Measurements from ENCODE around the gene LTBP1. TPM values are rescaled to one million over a fixed set of nuclear protein-coding genes. Genes with fewer than 3 reads are reported as not detected.

The LTBP1 gene
- total RNA-seq, 1 donor from 2014 or later: 36.0 TPM

- no peak overlapping the region for H3K4me3 ChIP-seq
- DNase-seq: no peak
- no peaks in the 10 kb centered on the region for H3K27me3 ChIP-seq
- no peaks in the 10 kb centered on the region for H3K9me3 ChIP-seq
- no peak overlapping the region for H3K27ac ChIP-seq
- TF ChIP-seq, protein P1, sequence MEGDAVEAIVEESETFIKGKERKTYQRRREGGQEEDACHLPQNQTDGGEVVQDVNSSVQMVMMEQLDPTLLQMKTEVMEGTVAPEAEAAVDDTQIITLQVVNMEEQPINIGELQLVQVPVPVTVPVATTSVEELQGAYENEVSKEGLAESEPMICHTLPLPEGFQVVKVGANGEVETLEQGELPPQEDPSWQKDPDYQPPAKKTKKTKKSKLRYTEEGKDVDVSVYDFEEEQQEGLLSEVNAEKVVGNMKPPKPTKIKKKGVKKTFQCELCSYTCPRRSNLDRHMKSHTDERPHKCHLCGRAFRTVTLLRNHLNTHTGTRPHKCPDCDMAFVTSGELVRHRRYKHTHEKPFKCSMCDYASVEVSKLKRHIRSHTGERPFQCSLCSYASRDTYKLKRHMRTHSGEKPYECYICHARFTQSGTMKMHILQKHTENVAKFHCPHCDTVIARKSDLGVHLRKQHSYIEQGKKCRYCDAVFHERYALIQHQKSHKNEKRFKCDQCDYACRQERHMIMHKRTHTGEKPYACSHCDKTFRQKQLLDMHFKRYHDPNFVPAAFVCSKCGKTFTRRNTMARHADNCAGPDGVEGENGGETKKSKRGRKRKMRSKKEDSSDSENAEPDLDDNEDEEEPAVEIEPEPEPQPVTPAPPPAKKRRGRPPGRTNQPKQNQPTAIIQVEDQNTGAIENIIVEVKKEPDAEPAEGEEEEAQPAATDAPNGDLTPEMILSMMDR (IDR thresholded peaks at IDR 0.05): no peak
- no peak for ATAC-seq
- H3K4me1 ChIP-seq: no peaks in the 10 kb centered on the region
- H3K36me3 ChIP-seq: no peaks in the 10 kb centered on the region
- intact Hi-C loops (cut with DNase I): no loop called here
These were observed 268.1 kb downstream of the LTBP1 start for GRCh38 chr2:33214857-33215256.

DNA sequence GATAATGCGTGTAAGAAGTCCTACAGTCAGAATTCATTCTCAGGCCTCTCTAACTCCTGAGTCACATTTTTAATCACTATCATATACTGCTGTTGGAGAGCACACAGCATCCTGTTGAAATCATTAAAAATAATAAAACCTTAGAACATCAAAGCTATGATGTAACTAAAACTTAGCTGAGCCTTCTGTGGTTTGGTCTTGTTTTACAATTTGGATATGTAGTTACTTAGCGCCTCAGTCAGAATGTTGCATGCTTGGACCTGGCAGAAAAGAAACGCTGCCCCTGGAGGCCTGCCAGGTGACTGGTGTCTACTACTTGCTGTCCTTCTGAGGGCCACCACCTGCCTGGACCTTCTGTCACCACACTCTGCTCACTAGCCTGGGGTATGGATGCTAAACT, 268.5 kb downstream of the LTBP1 start:
- Histone ChIP-seq H3K9me3 (no peaks in the 10 kb centered on the region), H3K27ac (no peak overlapping the region), H3K27me3 (no peaks in the 10 kb centered on the region), H3K4me3 (no peak overlapping the region), H3K36me3 (no peaks in the 10 kb centered on the region), H3K4me1 (no peaks in the 10 kb centered on the region)
- intact Hi-C loops (cut with DNase I): no loop called here
- TF ChIP-seq, protein P1 (IDR thresholded peaks at IDR 0.05): no peak
- no peak for ATAC-seq
- DNase-seq: no peak

GRCh38 chr2:33215983-33216382, 269.2 kb downstream of the LTBP1 start:
- ATAC-seq: no peak
- no peaks in the 10 kb centered on the region for H3K9me3 ChIP-seq
- H3K4me3 ChIP-seq: no peak overlapping the region
- DNase-seq: no peak
- no peaks in the 10 kb centered on the region for H3K27me3 ChIP-seq
- peaks cover 4% of the 10 kb centered on the region for H3K4me1 ChIP-seq
- TF ChIP-seq, protein P1 (IDR thresholded peaks at IDR 0.05): no peak
- intact Hi-C loops (cut with DNase I): no loop called here
- H3K36me3 ChIP-seq: no peaks in the 10 kb centered on the region
- H3K27ac ChIP-seq: no peak overlapping the region

- Histone ChIP-seq H3K27ac (no peak overlapping the region), H3K27me3 (no peaks in the 10 kb centered on the region), H3K36me3 (no peaks in the 10 kb centered on the region), H3K4me3 (no peak overlapping the region), H3K9me3 (no peaks in the 10 kb centered on the region), H3K4me1 (peaks cover 9% of the 10 kb centered on the region)
- DNase-seq (no peak), ATAC-seq (peak; percentile 39)
- TF ChIP-seq, protein P1 (IDR thresholded peaks at IDR 0.05): no peak
- intact Hi-C loops (cut with DNase I): no loop called here
These were observed 269.9 kb downstream of the LTBP1 start for GRCh38 chr2:33216508-33217182.

DNA sequence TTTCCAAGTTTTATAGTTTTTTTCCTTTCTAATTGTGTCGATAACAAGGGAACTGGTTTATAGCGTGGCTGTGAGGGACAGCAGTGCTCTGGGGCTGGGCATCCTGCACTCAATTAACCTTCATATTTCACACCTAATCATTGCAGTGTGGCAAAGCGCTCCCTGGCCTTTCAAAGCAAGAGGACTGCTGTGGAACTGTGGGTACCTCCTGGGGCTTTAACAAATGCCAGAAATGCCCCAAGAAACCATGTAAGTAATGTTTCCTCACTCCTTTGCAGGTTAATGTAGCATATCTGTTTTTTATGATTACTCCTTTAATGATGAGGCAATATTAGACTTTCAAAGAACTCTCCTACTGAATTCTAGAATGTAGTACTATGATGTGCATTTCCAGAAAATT, 270.7 kb downstream of the LTBP1 start:
- DNase-seq (no peak), ATAC-seq (no peak)
- TF ChIP-seq, protein P1 (IDR thresholded peaks at IDR 0.05): no peak
- Histone ChIP-seq H3K27me3 (no peaks in the 10 kb centered on the region), H3K4me3 (no peak overlapping the region), H3K27ac (no peak overlapping the region), H3K4me1 (peaks cover 9% of the 10 kb centered on the region), H3K36me3 (no peaks in the 10 kb centered on the region), H3K9me3 (no peaks in the 10 kb centered on the region)
- intact Hi-C loops (cut with DNase I): no loop called here

GRCh38 chr2:33219114-33219513, 272.4 kb downstream of the LTBP1 start:
- ATAC-seq: no peak
- H3K36me3 ChIP-seq: no peaks in the 10 kb centered on the region
- no peaks in the 10 kb centered on the region for H3K27me3 ChIP-seq
- no peaks in the 10 kb centered on the region for H3K9me3 ChIP-seq
- intact Hi-C loops (cut with DNase I): no loop called here
- H3K4me3 ChIP-seq: no peak overlapping the region
- H3K27ac ChIP-seq: no peak overlapping the region
- H3K4me1 ChIP-seq: peaks cover 9% of the 10 kb centered on the region
- TF ChIP-seq, protein P1 (IDR thresholded peaks at IDR 0.05): no peak
- DNase-seq: no peak
